ENCODE data around the gene FAM53B.

GRCh38 chr10:124669824-124670654, 74.1 kb downstream of the FAM53B start:
- TF ChIP-seq CTCF (IDR thresholded peaks at IDR 0.05) = no peak
- no peak for TF ChIP-seq POLR2A (IDR thresholded peaks at IDR 0.05)

Measured in breast epithelium (tissue), 3 donors.